Thyroid gland (tissue), 4 donors: ENCODE data around the gene ZRANB3.

ENCODE experiments used
- POLR2A ChIP-seq, 2 donors: fragments of 450-650 bp; IDR thresholded peaks; one replicate each; pipeline ENCODE4 v1.6.1; 2017; ENCODE audit warnings: antibody characterized with exemption in 2 of 2, mild to moderate bottlenecking in 2 of 2, moderate library complexity in 1 of 2
- TF ChIP-seq, protein P1 (sequence below), 6 experiments: fragments of 200-600 bp in 3 of 6; fragments of 450-650 bp in 3 of 6; sonication (generic) in 3 of 6; IDR thresholded peaks; one replicate each; pipeline ENCODE4 v1.5.1; 2016 to 2019; ENCODE audit warnings: antibody characterized with exemption in 6 of 6, mild to moderate bottlenecking in 2 of 6, inconsistent platforms in 1 of 6, moderate library complexity in 1 of 6

DNA sequence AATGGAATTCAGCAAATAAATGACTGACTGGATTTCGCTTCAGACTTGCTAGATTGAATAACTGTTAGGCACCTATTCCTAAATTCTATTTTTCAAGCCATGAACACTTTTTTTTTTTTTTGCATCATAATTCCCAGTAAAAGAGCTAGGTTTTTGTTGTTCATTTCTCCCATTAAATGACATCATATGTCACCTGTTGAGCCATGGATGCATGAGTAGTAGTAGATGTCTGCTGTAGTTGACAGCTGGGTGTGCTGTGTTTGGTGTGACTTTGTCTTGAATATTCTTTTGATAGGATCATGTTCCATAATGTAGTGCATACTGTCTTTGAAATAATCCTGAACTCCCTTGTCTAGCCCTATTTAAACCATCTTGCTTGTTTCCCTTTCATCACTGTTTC, 363.7 kb downstream of the ZRANB3 start:
- TF ChIP-seq, protein P1, sequence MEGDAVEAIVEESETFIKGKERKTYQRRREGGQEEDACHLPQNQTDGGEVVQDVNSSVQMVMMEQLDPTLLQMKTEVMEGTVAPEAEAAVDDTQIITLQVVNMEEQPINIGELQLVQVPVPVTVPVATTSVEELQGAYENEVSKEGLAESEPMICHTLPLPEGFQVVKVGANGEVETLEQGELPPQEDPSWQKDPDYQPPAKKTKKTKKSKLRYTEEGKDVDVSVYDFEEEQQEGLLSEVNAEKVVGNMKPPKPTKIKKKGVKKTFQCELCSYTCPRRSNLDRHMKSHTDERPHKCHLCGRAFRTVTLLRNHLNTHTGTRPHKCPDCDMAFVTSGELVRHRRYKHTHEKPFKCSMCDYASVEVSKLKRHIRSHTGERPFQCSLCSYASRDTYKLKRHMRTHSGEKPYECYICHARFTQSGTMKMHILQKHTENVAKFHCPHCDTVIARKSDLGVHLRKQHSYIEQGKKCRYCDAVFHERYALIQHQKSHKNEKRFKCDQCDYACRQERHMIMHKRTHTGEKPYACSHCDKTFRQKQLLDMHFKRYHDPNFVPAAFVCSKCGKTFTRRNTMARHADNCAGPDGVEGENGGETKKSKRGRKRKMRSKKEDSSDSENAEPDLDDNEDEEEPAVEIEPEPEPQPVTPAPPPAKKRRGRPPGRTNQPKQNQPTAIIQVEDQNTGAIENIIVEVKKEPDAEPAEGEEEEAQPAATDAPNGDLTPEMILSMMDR (IDR thresholded peaks at IDR 0.05) = no peak
- TF ChIP-seq POLR2A (IDR thresholded peaks at IDR 0.05) = no peak
